Measurements from ENCODE around the gene SHB.
"Not testable (repeated sequence)": the region's sequence is repeated elsewhere in the genome, so short reads cannot be mapped to it uniquely, and the experiment has no call there.

SHB gene

GRCh38 chr9:38063363-38063707 is 5.7 kb downstream of the SHB start:
- no peak for DNase-seq (ENCODE audit: low read depth, low spot score)

- no peak for DNase-seq (ENCODE audit: low read depth, low spot score)
These were observed 6.3 kb downstream of the SHB start for GRCh38 chr9:38062498-38063362.

- DNase-seq (ENCODE audit: low read depth, low spot score) = no peak
These were observed 6.9 kb downstream of the SHB start for GRCh38 chr9:38062106-38062497.

- no peak for DNase-seq (ENCODE audit: low read depth, low spot score)
These were observed 7.6 kb downstream of the SHB start for GRCh38 chr9:38061326-38061977.

- DNase-seq (ENCODE audit: low read depth, low spot score) = no peak
These were observed 8.3 kb downstream of the SHB start for GRCh38 chr9:38060681-38061080.

- no peak for DNase-seq (ENCODE audit: low read depth, low spot score)
These were observed 9.6 kb downstream of the SHB start for GRCh38 chr9:38059233-38059936.

GRCh38 chr9:38058452-38059232 is 10.4 kb downstream of the SHB start:
- no peak for DNase-seq (ENCODE audit: low read depth, low spot score)

GRCh38 chr9:38057416-38058195 is 11.4 kb downstream of the SHB start:
- no peak for DNase-seq (ENCODE audit: low read depth, low spot score)

GRCh38 chr9:38054653-38055052 is 14.4 kb downstream of the SHB start:
- no peak for DNase-seq (ENCODE audit: low read depth, low spot score)

GRCh38 chr9:38053697-38054461 is 15.1 kb downstream of the SHB start:
- DNase-seq (ENCODE audit: low read depth, low spot score) = no peak

- DNase-seq (ENCODE audit: low read depth, low spot score) = no peak
These were observed 17.1 kb downstream of the SHB start for GRCh38 chr9:38051780-38052546.

GRCh38 chr9:38048316-38048969 is 20.6 kb downstream of the SHB start:
- DNase-seq (ENCODE audit: low read depth, low spot score) = no peak

GRCh38 chr9:38047301-38048251 is 21.5 kb downstream of the SHB start:
- no peak for DNase-seq (ENCODE audit: low read depth, low spot score)

GRCh38 chr9:38046661-38047300 is 22.2 kb downstream of the SHB start:
- no peak for DNase-seq (ENCODE audit: low read depth, low spot score)

- DNase-seq (ENCODE audit: low read depth, low spot score) = not testable (repeated sequence)
These were observed 23.1 kb downstream of the SHB start for GRCh38 chr9:38045939-38046338.

- no peak for DNase-seq (ENCODE audit: low read depth, low spot score)
These were observed 24.3 kb downstream of the SHB start for GRCh38 chr9:38044706-38045105.

- DNase-seq (ENCODE audit: low read depth, low spot score) = no peak
These were observed 24.9 kb downstream of the SHB start for GRCh38 chr9:38043931-38044623.
